HG02571 (cell line): ENCODE results near the gene TPM1.

Source experiments
- ATAC-seq: cut with Tn5 transposase; IDR thresholded peaks from one replicate; pipeline ENCODE4 v1.9.1; 2021; ENCODE audit warnings: mild to moderate bottlenecking, moderate library complexity; ENCODE audit not compliant: unreplicated experiment

The TPM1 gene

GRCh38 chr15:63015618-63016017, 26.9 kb upstream of the TPM1 start:
- ATAC-seq, result no peak

- no peak for ATAC-seq
These were observed 26.3 kb upstream of the TPM1 start for GRCh38 chr15:63016234-63016633.

- ATAC-seq, result no peak
These were observed 23.9 kb upstream of the TPM1 start for GRCh38 chr15:63018639-63019038.

GRCh38 chr15:63019511-63020109, 22.9 kb upstream of the TPM1 start:
- no peak for ATAC-seq

- no peak for ATAC-seq
These were observed 22.4 kb upstream of the TPM1 start for GRCh38 chr15:63020128-63020527.

- no peak for ATAC-seq
These were observed 21.7 kb upstream of the TPM1 start for GRCh38 chr15:63020759-63021430.

- ATAC-seq, result no peak
These were observed 20.4 kb upstream of the TPM1 start for GRCh38 chr15:63022181-63022580.

GRCh38 chr15:63022663-63023062, 19.9 kb upstream of the TPM1 start:
- no peak for ATAC-seq

GRCh38 chr15:63023351-63023945, 19.1 kb upstream of the TPM1 start:
- no peak for ATAC-seq

- no peak for ATAC-seq
These were observed 17.1 kb upstream of the TPM1 start for GRCh38 chr15:63025460-63025859.

GRCh38 chr15:63027646-63028045, 14.9 kb upstream of the TPM1 start:
- ATAC-seq, result no peak

- no peak for ATAC-seq
These were observed 14.0 kb upstream of the TPM1 start for GRCh38 chr15:63028442-63029110.

GRCh38 chr15:63029676-63030075, 12.9 kb upstream of the TPM1 start:
- ATAC-seq, result no peak

GRCh38 chr15:63030101-63030551, 12.4 kb upstream of the TPM1 start:
- ATAC-seq, result no peak

GRCh38 chr15:63034578-63034977, 8.0 kb upstream of the TPM1 start:
- ATAC-seq, result no peak

GRCh38 chr15:63035253-63035652, 7.3 kb upstream of the TPM1 start:
- no peak for ATAC-seq

- ATAC-seq, result no peak
These were observed 6.6 kb upstream of the TPM1 start for GRCh38 chr15:63035977-63036376.

- ATAC-seq, result no peak
These were observed 4.4 kb upstream of the TPM1 start for GRCh38 chr15:63037976-63038720.

GRCh38 chr15:63038926-63039673, 3.4 kb upstream of the TPM1 start:
- no peak for ATAC-seq

GRCh38 chr15:63039811-63040210, 2.7 kb upstream of the TPM1 start:
- no peak for ATAC-seq
